A549 (cell line): ENCODE data around the gene GBA2.

ENCODE experiments used
- BCL3 ChIP-seq: fragments of >200 bp; sonication (Bioruptor Twin); formaldehyde crosslinking; IDR thresholded peaks from 3 replicates; pipeline ENCODE4 v1.6.1; 2016
- CEBPB ChIP-seq, 2 experiments: fragments of >200 bp in 1 of 2; sonication (Bioruptor Twin) in 1 of 2; formaldehyde crosslinking in 1 of 2; IDR thresholded peaks; 2 replicates each; pipeline ENCODE4 v1.6.1; 2012 to 2016
- CTCF ChIP-seq: fragments of >200 bp; sonication (Bioruptor Twin); formaldehyde crosslinking; IDR thresholded peaks from 3 replicates; pipeline ENCODE4 v1.5.1; 2016
- POLR2A ChIP-seq: IDR thresholded peaks from 2 replicates; pipeline ENCODE4 v1.6.1; 2012; ENCODE audit warnings: mild to moderate bottlenecking, low read length

GRCh38 chr9:35691334-35691650 lies 57.7 kb downstream of the GBA2 start:
- no peak for TF ChIP-seq POLR2A
- no peak for TF ChIP-seq CTCF
- TF ChIP-seq CEBPB (IDR thresholded peaks at IDR 0.05), result no peak
- no peak for TF ChIP-seq BCL3
